ENCODE results near the gene TTC28.

GRCh38 chr22:28557184-28557583 is 122.5 kb downstream of the TTC28 start:
- TF ChIP-seq CTCF (IDR thresholded peaks at IDR 0.05) = no peak
- no peak for TF ChIP-seq POLR2A (IDR thresholded peaks at IDR 0.05)
